Astrocyte (in vitro differentiated cells and primary cell): ENCODE results near the gene ATP2B3.

Source experiments
- EZH2 ChIP-seq: IDR thresholded peaks from 2 replicates; pipeline ENCODE4 v1.6.1; 2012; ENCODE audit warnings: mild to moderate bottlenecking, low read length, inconsistent platforms; ENCODE audit not compliant: insufficient read depth
- TF ChIP-seq, protein P1 (sequence below): IDR thresholded peaks from 2 replicates; pipeline ENCODE4 v1.5.1; 2011; ENCODE audit warnings: low read depth, mild to moderate bottlenecking, inconsistent platforms, low read length, moderate library complexity; ENCODE audit not compliant: insufficient read depth

DNA sequence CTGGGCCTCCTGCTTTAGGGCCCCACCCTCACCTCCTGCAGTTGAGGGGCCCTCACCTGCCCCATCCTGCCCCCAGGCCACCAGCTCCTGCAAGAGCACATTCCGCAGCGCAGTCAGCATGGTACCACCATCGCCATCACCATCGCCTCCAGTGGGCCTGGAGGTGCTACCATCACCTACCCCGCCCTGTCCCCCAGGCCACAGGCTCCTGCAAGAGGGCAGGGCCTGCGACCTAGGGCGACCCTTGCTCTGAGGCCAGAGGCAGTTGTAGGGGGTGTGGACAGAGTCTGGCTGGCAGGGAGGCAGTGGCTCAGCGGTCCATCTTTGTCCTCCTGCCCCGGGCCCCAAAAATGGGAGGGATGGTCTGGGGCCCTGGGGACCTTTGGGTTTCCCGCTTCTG is 43.2 kb upstream of the ATP2B3 start:
- TF ChIP-seq EZH2, result no peak
- TF ChIP-seq, protein P1, sequence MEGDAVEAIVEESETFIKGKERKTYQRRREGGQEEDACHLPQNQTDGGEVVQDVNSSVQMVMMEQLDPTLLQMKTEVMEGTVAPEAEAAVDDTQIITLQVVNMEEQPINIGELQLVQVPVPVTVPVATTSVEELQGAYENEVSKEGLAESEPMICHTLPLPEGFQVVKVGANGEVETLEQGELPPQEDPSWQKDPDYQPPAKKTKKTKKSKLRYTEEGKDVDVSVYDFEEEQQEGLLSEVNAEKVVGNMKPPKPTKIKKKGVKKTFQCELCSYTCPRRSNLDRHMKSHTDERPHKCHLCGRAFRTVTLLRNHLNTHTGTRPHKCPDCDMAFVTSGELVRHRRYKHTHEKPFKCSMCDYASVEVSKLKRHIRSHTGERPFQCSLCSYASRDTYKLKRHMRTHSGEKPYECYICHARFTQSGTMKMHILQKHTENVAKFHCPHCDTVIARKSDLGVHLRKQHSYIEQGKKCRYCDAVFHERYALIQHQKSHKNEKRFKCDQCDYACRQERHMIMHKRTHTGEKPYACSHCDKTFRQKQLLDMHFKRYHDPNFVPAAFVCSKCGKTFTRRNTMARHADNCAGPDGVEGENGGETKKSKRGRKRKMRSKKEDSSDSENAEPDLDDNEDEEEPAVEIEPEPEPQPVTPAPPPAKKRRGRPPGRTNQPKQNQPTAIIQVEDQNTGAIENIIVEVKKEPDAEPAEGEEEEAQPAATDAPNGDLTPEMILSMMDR, result no peak
